ENCODE data around the gene PLCB3. TPM values are rescaled to one million over a fixed set of nuclear protein-coding genes. Genes with fewer than 3 reads are reported as not detected.
A peak's percentile ranks its signal among the peaks of the same experiment; 100 is the strongest.

PLCB3 gene
- 10 to 100 TPM in 1 of 2 donors, 1 to 10 TPM in 1; 7.5 to 15.5 TPM for total RNA-seq

- Histone ChIP-seq H3K4me1 (peaks cover 0 to 45% of the 10 kb centered on the region in 2 donors), H3K27me3 (no peaks in the 10 kb centered on the region), H3K27ac (peak within 1 kb of the TSS; percentile 63 to 71), H3K36me3 (peaks cover 15% of the 10 kb centered on the region), H3K9me3 (no peaks in the 10 kb centered on the region), H3K4me3 (peak within 1 kb of the TSS; percentile 77 to 83)
- peak; percentile 87 to 99 for TF ChIP-seq CTCF (IDR thresholded peaks at IDR 0.05)
- DNase-seq (ENCODE audit: low spot score), result no peak
Observed at GRCh38 chr11:64251016-64251752, at the start of gene PLCB3. Gene PLCB3 (plus strand): TSS chr11:64251530. CDS start chr11:64251650, 120 bp downstream.

GRCh38 chr11:64201543-64201942 is 49.8 kb upstream of the PLCB3 start:
- DNase-seq (ENCODE audit: low spot score), result no peak

GRCh38 chr11:64202992-64203391 is 48.3 kb upstream of the PLCB3 start:
- peaks cover 0 to 30% of the 10 kb centered on the region in 2 donors for H3K4me1 ChIP-seq
- H3K9me3 ChIP-seq, result no peaks in the 10 kb centered on the region
- H3K4me3 ChIP-seq, result no peak overlapping the region
- H3K27ac ChIP-seq, result no peak overlapping the region
- no peaks in the 10 kb centered on the region for H3K27me3 ChIP-seq
- no peak for TF ChIP-seq CTCF (IDR thresholded peaks at IDR 0.05)
- H3K36me3 ChIP-seq, result peaks cover 72% of the 10 kb centered on the region
- no peak for DNase-seq (ENCODE audit: low spot score)

More at GRCh38 chr11:64201543-64201942, 49.8 kb upstream of the PLCB3 start:
- no peaks in the 10 kb centered on the region for H3K9me3 ChIP-seq
- TF ChIP-seq CTCF (IDR thresholded peaks at IDR 0.05), result no peak
- H3K36me3 ChIP-seq, result peaks cover 79% of the 10 kb centered on the region
- H3K27ac ChIP-seq, result no peak overlapping the region
- no peaks in the 10 kb centered on the region for H3K27me3 ChIP-seq
- H3K4me3 ChIP-seq, result no peak overlapping the region
- H3K4me1 ChIP-seq, result peaks cover 0 to 18% of the 10 kb centered on the region in 2 donors

- no peak for TF ChIP-seq CTCF (IDR thresholded peaks at IDR 0.05)
- Histone ChIP-seq H3K27ac (no peak overlapping the region), H3K9me3 (no peaks in the 10 kb centered on the region), H3K4me1 (peaks cover 0 to 36% of the 10 kb centered on the region in 2 donors), H3K4me3 (no peak overlapping the region), H3K27me3 (no peaks in the 10 kb centered on the region), H3K36me3 (peaks cover 67% of the 10 kb centered on the region)
- no peak for DNase-seq (ENCODE audit: low spot score)
Observed at GRCh38 chr11:64203421-64204079, 47.8 kb upstream of the PLCB3 start.

- Histone ChIP-seq H3K9me3 (no peaks in the 10 kb centered on the region), H3K27me3 (no peaks in the 10 kb centered on the region), H3K4me3 (no peak overlapping the region), H3K27ac (no peak overlapping the region), H3K4me1 (peaks cover 0 to 38% of the 10 kb centered on the region in 2 donors), H3K36me3 (peaks cover 62% of the 10 kb centered on the region)
- DNase-seq (ENCODE audit: low spot score), result no peak
- no peak for TF ChIP-seq CTCF (IDR thresholded peaks at IDR 0.05)
Observed at GRCh38 chr11:64204080-64204440, 47.3 kb upstream of the PLCB3 start.

Measured in right atrium auricular region (tissue), 2 donors.